Measurements from ENCODE around the gene NKX1-1.
A peak's percentile ranks its signal among the peaks of the same experiment; 100 is the strongest.
"Not testable (repeated sequence)": the region's sequence is repeated elsewhere in the genome, so short reads cannot be mapped to it uniquely, and the experiment has no call there.

The NKX1-1 gene

DNA sequence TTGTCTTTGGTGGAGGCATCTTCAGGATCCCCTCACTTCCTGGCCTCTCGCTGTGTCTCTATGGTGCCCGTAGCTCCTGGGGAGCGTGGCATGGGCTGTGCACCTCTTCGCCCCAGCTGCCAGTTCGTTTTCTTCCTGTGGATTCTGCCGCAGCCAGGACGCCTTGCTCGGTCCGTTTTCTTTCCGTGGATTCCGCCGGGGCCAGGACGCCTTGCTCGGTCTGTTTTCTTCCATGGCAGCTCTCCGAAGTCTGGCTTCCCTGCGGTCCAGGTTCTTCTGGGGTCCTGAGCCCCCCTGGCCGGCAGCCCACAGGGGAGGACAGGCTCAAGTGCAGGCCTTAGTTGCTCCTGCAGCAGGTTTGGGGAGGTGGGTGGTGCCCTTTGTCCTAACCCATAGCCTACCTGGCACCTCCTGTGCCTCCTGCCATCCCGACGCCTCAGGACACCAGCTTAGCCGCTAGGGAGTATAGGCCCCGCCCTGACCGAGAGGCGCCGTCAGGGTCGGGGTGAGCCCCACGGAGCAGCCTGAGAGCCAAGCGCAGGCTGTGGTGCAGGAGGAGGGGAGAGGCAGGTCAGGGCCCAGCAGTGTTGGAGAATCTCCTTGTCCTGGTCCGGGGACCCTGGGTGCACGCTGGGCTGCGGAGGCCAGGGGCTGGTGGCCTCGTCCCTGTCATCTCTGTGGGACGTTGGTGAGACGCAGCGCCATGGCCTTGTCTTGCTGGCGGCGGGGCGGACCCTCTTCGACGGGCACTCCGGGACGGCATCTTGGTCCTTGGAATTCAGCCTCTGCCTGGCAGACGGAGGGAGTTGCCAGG is 32.1 kb downstream of the NKX1-1 start:
- no peak for DNase-seq

DNA sequence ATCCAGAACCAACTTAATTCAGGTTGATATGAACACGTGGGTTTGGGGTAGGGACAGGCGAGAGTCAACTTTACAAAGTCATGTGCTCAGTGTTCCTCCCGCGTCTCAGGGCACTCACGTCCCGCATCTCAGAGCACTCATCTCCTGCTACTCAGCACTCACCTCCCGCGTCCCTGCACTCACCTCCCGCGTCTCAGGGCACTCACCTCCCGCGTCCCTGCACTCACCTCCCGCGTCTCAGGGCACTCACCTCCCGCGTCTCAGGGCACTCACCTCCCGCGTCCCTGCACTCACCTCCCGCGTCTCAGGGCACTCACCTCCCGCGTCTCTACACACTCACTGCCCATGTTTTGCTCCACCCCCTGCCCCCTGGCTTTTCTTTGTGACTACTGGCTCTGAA is 33.7 kb downstream of the NKX1-1 start:
- DNase-seq, result not testable (repeated sequence)

DNA sequence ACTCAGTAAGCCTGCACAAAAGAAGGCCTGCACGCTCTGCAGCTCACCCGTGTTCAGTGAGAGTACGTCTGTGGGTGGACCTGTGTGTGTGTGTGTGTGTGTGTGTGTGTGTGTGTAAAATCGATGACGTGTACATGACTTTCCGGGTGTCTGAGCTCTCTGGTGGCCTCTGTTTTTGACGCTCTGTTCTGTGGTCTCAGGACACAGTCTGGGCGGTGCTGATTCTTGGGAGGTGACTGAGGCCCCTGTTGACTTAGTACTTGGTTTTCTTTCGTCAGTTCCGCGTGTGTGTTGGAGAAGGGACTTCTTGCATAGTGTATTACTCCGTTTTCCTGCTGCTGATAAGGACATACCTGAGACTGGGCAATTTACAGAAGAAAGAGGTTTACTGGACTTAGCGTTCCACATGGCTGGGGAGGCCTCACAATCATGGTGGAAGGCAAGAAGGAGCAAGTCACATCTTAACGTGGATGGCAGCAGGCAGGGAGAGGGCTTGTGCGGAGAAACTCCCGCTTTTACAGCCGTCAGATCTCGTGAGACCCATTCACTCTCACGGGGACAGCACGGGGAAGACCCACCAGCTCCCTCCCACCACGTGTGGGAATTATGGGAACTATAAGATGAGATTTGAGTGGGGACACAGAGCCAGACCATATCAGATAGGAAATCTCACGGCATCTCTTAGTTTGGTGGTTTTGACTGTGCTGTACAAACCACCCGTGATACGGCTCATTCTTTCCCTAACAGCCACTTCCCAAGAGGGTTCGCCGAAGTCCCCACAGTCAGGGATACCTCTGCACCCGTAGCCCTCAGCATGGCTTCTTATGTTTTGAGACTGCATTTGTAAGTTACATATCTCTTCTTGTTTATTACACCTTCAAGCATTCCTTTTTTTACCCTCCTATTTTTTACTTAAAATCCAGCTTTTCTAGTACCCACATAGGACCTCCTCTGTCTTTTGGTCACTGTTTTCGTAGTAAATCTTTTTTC is 34.8 kb downstream of the NKX1-1 start:
- no peak for DNase-seq

DNA sequence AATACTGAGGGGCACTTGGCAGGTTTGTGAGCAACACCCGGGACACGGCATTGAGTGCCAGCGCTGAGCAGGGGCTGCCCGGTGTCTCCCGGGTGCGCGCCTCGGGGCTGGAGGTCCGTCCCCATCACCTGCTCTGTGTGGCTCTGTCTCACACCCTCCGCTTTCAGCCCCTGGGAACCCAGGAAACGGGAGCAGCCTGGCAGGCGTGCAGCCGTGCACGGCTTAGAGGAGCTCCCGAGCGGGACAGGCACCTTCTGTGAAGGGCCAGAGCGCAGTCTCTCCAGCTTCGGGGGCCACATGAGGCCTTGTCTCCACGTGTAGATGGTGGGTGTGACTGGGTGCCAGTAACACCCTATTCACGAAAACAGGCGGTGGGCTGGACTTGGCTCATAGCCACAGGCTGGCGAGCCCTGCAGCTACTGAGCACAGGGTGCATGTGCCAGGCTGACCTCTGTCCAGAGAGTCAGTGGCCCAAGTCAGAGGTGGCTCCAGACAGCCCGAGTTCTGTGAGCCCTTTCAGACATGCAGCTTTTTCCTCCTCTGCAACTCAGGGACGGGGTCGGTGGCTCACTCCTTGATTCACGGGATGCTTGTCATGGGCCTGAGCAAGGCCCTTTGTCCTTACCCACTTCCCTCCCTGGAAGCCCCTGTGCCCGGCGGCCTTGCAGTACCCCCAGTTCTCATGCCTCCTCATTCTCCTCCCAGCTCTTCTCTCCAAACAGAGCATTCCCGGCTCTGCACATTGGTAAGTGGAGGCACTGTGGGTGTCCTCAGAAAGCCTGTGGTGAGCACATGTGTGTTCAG is 35.7 kb downstream of the NKX1-1 start:
- no peak for DNase-seq

DNA sequence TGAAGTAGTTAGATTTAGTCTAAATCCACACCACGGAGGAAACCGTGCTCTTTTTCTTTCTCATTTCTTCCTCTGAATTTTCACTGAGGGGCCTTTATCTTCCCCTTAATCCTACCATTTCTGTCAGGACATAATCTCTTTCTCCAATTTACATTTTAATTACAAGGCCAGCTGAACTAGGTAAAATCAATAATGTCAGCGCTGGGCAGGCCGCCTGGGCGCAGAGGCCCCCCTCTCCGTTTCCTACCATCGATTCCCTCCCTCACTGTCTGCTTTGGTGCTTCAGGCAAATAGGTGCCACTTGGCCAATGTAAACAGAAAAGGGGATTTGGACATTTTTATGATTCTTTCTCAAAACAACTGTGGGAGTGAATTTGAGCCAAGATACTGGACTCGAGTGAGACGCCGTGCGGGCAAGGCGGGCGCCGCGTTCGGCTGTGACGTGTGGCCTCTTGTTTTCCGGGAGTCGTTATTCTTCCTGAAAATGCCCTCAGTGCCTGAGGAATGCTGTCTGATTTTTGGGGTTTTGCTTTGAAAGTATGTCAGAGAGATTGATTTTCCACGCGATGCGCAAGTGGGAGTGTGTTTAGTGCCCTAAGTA is 36.7 kb downstream of the NKX1-1 start:
- DNase-seq, result no peak

DNA sequence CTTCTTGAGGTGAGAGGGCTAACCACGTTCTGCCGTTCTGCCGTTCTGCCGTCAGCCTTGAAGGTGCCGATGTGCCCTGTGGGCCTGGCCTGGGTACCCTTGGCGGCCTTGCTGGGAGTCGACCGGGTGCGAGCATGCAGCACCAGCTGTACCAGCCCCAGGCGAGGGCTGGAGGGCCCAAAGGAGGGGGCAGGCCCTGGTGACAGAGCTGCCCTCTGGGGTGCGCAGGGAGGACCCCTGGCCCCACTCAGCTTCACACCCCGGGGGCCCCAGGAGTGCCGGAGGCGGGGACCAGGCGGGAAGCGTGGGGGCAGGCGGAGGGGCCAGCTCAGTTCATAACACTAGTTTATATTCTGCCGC is 37.2 kb downstream of the NKX1-1 start:
- DNase-seq, result no peak

DNA sequence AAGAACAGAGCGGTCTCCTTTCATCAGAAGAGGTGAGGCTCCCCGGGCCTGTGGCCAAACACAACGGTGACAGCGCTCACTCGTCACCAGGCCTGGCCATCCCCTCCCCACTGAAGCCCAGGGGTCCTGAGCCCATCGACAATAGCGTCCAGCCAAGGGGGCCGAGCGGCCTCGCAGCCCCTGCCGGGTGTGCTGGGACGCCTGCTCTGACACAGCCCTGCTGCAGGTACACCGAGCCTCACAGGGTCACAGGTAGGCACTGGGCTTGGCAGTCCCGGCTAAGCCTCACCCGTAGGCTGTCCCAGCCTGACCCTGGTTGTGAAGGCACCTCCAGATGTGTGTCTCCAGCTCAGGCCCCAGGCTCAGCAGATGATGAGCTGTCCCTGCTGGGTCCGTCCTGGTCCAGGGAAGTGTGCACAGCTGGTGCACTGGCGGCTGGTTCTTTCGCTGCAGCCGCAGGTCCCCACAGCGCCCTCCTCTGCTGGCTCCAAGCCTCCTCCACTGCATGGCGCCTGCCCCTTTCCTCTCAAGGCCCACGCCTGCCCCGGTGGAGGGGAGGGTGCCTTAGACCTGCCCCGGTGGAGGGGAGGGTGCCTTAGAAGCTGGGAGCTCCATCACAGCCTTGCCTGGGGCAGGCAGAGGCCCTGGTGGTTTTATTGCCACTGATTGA is 37.7 kb downstream of the NKX1-1 start:
- DNase-seq, result no peak

DNA sequence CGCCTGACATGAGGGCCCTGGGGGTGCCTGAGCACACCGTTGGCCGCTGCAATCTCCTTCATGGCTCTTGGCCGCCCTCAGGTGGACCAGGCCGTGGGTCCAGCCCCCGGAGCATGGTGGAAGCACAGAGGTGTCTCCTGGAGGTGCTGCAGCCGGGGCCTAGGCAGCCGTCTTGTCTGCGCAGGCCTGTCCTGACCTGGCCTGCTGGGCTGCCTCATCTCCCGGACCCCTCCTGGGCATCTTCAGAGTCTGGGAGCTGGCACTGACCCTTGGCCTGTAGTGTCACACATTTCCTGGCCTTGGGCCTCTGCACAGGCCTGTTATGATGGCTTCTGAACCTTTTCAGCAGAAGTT is 38.3 kb downstream of the NKX1-1 start:
- DNase-seq, result no peak

DNA sequence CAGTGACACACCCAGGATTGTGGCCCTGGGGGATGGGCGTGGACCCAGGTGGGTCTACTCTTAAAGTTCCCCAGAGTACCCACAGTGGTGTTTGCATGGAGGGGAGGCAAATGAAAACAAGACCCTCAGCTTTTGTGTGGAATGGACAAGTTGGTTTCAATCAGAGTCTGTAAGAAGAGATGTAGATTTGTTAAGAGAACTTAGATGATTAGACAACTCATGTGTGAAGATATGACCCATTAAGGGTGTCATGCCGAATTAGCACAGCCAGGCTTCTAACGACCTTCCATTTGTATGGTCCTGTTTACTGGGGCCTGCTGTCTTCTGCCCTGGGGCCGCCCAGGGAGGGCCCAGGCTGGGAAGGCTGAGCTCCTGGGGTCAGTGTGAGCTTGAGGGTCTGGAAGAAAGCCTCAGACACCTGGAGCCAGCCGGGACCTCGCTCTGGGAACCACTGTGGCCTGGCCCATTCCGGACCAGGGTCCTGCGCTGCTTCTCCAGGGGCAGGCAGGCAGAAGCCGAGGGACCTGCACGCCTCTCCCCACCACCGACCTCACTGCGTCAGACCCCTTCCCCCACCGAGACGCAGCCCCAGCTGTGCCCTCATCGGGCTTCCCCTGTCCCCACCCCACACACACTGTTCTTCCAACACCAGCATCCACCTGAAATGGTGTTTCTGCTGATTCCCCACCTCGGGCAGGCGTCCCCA is 38.9 kb downstream of the NKX1-1 start:
- no peak for DNase-seq

DNA sequence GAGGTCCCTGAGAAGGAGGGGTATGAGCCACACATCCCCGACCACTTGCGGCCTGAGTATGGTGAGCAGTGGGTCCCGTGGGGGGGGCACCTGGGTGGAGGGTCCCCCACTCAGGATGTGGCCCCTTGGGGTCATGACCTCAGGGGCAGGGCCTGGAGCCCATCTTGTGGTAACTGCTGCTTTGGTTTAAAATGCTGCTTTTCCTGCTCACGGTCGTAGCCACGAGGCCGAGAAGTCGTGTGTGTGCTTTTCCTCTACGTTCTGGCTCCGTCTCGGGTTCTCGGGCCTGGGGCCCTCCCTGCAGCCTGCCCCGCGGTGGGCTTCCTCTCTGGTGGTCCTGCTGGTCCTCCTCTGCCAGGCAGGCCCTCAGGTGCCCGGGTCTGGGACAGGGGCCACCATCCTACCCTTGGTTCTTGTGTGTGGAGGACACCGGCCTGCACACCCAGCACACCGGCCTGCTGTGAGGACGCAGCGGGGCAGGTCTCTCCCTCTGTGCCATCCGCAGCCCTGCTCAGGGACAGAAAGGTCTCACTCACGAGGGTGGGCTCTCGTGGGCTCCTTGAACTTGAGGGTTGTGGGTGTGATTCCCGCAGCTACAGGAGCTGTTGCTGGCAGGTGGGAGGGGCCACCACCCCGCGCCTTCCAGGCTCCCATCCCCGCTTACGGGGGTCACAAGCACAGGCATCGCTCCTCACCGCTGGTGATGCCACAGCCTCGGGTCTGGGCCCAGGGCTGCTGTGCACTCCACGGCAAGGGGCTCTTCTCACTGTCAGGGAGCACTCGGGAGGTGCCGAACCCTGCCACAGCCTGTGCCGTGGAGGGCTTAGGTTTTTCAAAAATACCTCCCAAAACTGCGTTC is 39.6 kb downstream of the NKX1-1 start:
- no peak for DNase-seq

DNA sequence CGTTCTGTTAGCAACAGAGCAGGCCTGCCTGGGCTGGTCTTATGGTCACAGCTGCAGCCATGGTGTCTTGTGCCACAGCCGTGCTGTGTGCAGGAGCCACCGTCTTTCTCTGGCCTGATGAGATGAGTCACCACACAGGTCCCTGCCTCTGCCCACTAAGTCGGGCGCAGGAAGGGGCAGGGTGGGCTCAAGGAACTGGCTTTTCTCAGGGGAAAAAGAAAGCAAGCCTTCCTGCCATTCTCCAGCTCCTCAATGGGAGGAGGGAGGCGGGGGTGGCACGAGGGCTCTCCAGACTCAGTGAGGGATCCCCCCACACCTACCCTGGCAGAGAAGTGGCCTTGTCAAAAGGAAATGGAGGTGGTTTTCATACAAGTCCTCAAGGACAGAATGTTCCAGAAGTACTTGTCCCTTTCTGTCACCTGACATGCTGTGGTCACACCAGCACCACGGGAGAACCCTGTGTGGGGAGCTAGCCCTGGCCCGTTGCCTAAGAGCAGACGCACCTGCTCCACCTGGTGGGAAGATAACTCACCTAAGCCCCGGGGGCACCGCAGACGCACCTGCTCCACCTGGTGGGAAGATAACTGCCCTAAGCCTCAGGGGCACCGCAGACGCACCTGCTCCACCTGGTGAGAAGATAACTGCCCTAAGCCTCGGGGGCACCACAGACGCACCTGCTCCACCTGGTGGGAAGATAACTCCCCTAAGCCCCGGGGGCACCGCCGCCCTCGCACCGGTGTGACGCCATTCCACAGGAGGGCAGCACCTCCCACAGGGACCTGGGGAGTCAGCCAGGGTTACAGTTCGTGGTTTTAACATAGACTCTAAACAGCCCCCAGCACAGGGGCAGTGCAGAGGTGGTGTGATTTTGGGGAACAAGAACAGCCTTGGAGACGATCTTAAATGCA is 40.7 kb downstream of the NKX1-1 start:
- DNase-seq, result no peak

DNA sequence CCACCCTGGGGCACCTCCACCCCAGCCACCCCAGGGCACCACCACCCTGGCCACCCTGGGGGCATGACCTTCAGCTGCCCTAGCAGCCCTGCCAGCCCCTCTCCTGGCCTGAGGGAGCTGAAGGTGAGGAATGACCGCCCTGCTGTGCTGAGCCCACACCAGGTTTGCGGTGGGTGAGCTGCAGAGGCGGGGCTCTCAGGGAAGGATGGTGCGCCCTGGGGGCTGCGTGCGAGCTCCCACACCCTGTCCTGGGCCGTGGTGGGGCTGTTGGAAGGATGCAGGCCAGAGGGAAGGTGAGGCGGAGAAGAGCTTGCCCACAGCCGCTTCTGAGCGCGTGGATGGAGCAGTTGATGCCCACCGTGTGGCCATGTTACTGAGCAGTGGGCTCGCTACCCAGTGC is 41.5 kb downstream of the NKX1-1 start:
- DNase-seq, result no peak

DNA sequence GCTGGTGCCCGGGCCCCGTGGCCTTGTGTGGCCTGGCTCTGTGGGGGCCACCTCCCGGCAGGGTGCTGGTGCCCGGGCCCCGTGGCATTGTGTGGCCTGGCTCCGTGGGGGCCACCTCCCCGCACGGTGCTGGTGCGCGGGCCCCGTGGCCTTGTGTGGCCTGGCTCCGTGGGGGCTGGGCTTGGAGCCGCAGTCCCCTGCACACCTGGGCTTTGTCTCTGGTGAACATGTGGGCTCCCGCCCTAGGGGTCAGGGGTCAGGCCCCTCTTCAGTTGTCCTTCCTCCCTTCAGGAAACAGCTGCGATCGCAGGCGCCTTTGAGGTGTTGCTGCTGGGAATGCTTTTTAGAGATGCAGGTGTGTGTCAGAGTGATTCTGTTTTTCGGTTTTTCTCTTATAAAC is 42.0 kb downstream of the NKX1-1 start:
- DNase-seq, result no peak

DNA sequence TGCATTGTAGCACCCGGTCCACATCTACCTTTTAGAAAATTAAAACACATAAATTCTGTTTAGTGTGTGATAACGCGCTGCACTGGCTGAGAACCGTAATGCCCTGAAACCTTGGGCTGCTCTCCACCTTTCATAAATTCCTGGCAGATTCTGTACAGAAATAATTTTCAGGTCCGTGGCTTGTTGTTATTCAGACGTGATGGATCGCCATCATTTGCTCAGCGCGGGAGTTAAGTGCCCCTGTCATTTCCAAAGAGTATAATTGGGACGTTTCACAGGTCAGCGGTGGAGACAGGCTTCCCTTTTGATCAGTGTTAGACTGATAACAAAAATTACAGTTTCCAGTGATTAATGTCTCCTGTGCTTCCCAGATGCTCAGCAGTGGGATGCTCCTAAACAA is 42.7 kb downstream of the NKX1-1 start:
- DNase-seq, result no peak

DNA sequence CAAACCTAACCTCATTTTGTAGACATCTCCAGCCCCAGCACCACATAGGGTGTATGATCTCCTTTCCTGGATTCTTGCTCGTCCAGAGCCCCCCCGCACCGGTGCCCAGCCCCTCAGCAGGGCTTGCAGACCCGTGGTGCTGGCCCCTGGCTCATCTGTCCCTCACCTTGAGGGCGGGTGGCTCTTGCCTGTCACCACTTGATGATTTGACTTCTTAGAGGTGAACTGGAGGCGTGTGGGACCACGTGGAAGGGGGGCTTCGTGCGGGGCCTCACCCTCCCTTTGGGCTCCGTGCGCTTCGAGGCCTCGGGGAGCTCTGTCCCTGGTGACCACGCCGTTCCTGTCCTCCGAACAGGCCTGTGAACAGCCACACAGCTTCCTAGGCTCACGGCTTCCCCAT is 43.7 kb downstream of the NKX1-1 start:
- no peak for DNase-seq

DNA sequence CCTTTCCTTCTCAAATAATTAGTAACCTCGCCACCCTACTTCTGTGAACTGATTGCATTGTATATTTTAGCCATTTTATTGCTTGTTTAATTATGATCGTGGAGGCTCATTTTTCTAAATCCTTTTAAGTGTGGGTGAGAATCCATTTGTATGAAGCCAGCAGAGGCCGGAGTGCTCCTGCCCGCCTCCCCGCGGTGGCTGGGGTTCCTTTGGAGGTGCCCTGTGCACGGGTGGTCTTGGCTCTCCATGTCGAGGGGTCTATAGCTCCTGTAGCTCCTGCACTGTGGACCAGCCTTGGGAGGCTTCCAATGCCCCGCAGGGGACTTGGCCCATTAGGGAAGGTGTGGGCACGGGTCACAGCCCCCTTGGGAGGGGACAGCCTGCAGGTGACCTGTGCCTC is 44.2 kb downstream of the NKX1-1 start:
- DNase-seq, result no peak

DNA sequence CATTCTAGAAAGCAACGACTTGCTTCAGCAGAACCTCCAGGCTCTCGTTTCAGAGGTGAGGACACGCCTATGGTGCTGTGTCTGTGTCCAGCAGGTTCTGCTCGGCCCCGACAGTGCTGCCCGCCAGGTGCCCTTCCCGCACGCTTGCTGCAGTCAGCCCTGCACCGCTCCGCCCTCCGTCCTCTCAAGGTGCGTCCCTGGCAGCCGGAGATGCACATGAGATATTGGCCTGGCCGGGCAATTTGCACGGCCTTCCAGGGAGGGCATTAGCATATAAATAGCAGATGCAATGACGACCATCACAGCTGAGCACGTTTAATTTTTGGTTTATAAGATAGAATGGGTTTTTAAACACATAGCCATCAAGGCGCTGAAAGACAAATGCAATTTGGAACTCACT is 44.8 kb downstream of the NKX1-1 start:
- DNase-seq, result no peak

DNA sequence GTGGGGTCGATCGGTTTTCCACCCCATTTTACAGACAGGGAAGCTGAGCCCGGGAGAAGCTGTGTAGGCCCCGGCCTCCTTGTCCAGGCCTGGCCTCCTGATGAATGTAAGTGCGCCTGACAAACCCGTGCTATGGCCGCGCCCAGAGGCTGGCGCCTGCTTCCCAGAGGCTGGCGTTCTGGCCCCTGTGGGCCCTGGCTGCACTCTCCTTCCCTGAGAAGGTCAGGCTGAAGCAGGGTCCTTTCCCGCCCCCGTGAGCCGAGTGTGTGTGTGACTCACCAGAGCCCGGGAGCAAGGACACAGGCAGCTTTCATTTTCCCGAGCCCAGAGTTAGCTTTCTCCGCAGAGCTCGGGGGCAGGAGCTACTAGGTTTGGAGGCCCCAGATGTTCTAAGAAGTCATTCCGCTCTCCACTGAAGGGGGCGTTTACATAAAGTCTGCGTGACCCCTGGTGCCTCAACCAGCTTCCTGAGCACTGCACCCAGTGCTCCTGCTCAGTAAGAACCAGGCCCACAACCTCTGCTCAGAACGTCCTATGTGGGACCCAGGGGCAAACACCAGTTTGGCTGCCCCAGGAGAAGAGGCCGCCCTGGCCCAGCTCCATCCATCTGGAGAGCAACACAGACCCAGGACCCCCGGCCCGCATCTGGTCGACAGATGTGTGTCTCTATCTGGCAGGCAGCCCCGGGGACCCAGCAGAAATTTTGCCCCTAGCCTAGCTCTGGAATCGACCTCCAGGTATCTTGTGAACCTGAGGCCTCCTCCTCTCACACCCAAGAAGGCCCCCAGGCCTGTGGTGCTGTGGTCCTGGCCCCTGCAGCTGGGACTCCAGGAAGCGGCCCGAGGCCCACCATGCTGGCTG is 45.6 kb downstream of the NKX1-1 start:
- DNase-seq, result peak; percentile 53

Measured in fibroblast of skin of scalp (primary cell).